ENCODE measurements around the gene PAK4. TPM values are rescaled to one million over a fixed set of nuclear protein-coding genes. Genes with fewer than 3 reads are reported as not detected.

The PAK4 gene
- polyA plus RNA-seq, 1 of the 3 experiments (the other 2 are of a cell fraction), result 36.4 TPM

- no peak for TF ChIP-seq SMC3 (IDR thresholded peaks at IDR 0.05; ENCODE audit: low read depth, low read length)
- TF ChIP-seq YY1 (IDR thresholded peaks at IDR 0.05; ENCODE audit: low read depth), result no peak
- peak; percentile 7; the same call in 1 of the 2 replicates for TF ChIP-seq RXRA (IDR thresholded peaks at IDR 0.05; ENCODE audit: borderline replicate concordance, low read depth)
- TF ChIP-seq REST (IDR thresholded peaks at IDR 0.05; ENCODE audit: low read depth, low read length), result no peak
- no peak for TF ChIP-seq JUND (IDR thresholded peaks at IDR 0.05)
- no peak for TF ChIP-seq GATA2 (CRISPR knock-in tag; IDR thresholded peaks at IDR 0.05)
- TF ChIP-seq RAD21 (IDR thresholded peaks at IDR 0.05; ENCODE audit: low read length), result no peak
- no peak for TF ChIP-seq CHD2 (IDR thresholded peaks at IDR 0.05; ENCODE audit: low read length, partially characterized antibody)
- TF ChIP-seq FOSL2 (IDR thresholded peaks at IDR 0.05; ENCODE audit: borderline replicate concordance, low read depth), result peak; percentile 41; the same call in 1 of the 2 replicates
- no peak for TF ChIP-seq PBX3 (IDR thresholded peaks at IDR 0.05)
- TF ChIP-seq GABPA (IDR thresholded peaks at IDR 0.05; ENCODE audit: low read depth), result no peak
- TF ChIP-seq EP300 (IDR thresholded peaks at IDR 0.05; ENCODE audit: borderline replicate concordance in 1 of 2, low read depth in 1 of 2, low read length in 1 of 2), result no peak
- TF ChIP-seq IRF3 (IDR thresholded peaks at IDR 0.05; ENCODE audit: low read depth, low read length), result no peak
- no peak for TF ChIP-seq ZBTB33 (IDR thresholded peaks at IDR 0.05; ENCODE audit: borderline replicate concordance, low read depth)
- Histone ChIP-seq H3K9ac (no peak overlapping the region), H3K36me3 (replicated peaks in 1 of 2; ENCODE audit: control insufficient read depth in 1 of 2, insufficient read depth in 2 of 2, low read length in 1 of 2) (no peaks in the 10 kb centered on the region), H3K27me3 (ENCODE audit: insufficient read depth) (no peaks in the 10 kb centered on the region), H2AFZ (ENCODE audit: low read depth) (no peak overlapping the region), H3K27ac (ENCODE audit: low read depth in 2 of 2, low read length in 1 of 2) (no peak overlapping the region), H3K4me3 (ENCODE audit: low read depth in 2 of 2, low read length in 1 of 2) (no peak overlapping the region), H4K20me1 (ENCODE audit: insufficient read depth) (no peaks in the 10 kb centered on the region), H3K4me1 (ENCODE audit: control insufficient read depth in 1 of 2, insufficient read depth in 2 of 2, low read depth in 1 of 2, low read length in 1 of 2) (peaks cover 0 to 8% of the 10 kb centered on the region in 2 experiments; a peak in 1 of 4 replicates), H3F3A (replicated peaks; ENCODE audit: insufficient read depth) (peaks cover 3% of the 10 kb centered on the region), H3K79me2 (ENCODE audit: insufficient read depth) (no peaks in the 10 kb centered on the region), H3K9me3 (no peaks in the 10 kb centered on the region), H3K9me2 (no peaks in the 10 kb centered on the region), H3K4me2 (no peak overlapping the region)
- CTCF ChIA-PET, result interaction anchor here (1.2 to 5.2 kb wide), 6 partner anchors 9 to 215 kb away, joined by 5 to 64 read pairs (median 18); no protein-coding TSS in a partner anchor
- DNase-seq, result no peak
- POLR2A ChIA-PET, result no interaction called here
- WGBS (ENCODE audit: low lambda C conversion rate), result 36% methylated on average over 9 of the region's 15 CpGs
These were observed 13.2 kb upstream of the PAK4 start for GRCh38 chr19:39112338-39112890.
